ENCODE data around the gene SLC2A5. TPM values are rescaled to one million over a fixed set of nuclear protein-coding genes. Genes with fewer than 3 reads are reported as not detected.
A peak's percentile ranks its signal among the peaks of the same experiment; 100 is the strongest.
"Not testable (repeated sequence)": the region's sequence is repeated elsewhere in the genome, so short reads cannot be mapped to it uniquely, and the experiment has no call there.

Gene SLC2A5
- total and polyA plus RNA-seq, 10 donors, result 2.9 to 23.6 (median 6.9) TPM

DNA sequence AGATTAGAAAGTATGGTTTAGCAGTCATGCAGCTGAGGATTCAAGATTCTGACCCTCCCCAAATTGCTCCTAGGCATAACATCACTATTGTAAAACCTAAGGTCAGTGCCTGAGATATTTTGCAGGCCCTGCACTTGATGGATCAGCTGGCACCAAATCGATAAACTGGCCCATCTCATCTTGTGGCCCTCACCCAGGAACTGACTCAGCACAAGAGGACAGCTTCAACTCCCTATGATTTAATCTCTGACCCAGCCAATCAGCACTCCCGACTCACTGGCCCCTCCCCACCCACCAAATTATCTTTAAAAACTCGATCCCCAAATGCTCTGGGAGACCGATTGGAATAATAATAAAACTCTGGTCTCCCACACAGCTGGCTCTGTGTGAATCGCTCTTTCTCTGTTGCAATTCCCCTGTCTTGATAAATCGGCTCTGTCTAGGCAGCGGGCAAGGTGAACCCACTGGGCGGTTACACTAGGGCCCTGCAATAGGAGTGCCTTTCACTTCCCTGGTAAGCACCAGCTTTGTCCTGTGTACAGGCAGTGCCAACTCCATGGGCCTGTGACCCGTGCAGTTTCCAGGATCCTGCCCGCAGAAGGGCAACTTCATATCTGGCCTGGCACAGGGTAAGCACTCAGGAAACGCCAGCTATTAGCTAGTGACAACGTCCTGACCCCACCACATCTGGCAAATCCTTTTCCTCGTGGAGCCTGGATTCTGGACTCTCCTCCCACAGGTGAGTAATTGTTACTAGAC lies 28.7 kb upstream of the SLC2A5 start:
- H3K4me1 ChIP-seq, result peaks cover 0 to 14% (median 6%) of the 10 kb centered on the region in 6 donors
- no peak overlapping the region for H3K4me3 ChIP-seq
- H3K9me3 ChIP-seq, result peaks cover 0 to 11% (median 0%) of the 10 kb centered on the region in 8 donors
- peaks cover 0 to 13% (median 5%) of the 10 kb centered on the region in 6 donors for H3K36me3 ChIP-seq
- TF ChIP-seq, protein P1, sequence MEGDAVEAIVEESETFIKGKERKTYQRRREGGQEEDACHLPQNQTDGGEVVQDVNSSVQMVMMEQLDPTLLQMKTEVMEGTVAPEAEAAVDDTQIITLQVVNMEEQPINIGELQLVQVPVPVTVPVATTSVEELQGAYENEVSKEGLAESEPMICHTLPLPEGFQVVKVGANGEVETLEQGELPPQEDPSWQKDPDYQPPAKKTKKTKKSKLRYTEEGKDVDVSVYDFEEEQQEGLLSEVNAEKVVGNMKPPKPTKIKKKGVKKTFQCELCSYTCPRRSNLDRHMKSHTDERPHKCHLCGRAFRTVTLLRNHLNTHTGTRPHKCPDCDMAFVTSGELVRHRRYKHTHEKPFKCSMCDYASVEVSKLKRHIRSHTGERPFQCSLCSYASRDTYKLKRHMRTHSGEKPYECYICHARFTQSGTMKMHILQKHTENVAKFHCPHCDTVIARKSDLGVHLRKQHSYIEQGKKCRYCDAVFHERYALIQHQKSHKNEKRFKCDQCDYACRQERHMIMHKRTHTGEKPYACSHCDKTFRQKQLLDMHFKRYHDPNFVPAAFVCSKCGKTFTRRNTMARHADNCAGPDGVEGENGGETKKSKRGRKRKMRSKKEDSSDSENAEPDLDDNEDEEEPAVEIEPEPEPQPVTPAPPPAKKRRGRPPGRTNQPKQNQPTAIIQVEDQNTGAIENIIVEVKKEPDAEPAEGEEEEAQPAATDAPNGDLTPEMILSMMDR (IDR thresholded peaks at IDR 0.05 in 8 of 11, conservative IDR thresholded peaks at IDR 0.05 in 3 of 11), result no peak
- TF ChIP-seq POLR2AphosphoS5 (IDR thresholded peaks at IDR 0.05), result peak in 2 of 3 donors; percentile 36 to 49
- intact Hi-C loops (cut with DNase I; ENCODE audit: low total_unique reads), result no loop called here
- no peaks in the 10 kb centered on the region for H3K27me3 ChIP-seq (replicated peaks in 1 of 7)
- no peak overlapping the region for H3K27ac ChIP-seq
- DNase-seq, result no peak
- 65 to 85% (median 78%) methylated on average over 12 to 13 of the region's 13 CpGs for WGBS, 5 donors

DNA sequence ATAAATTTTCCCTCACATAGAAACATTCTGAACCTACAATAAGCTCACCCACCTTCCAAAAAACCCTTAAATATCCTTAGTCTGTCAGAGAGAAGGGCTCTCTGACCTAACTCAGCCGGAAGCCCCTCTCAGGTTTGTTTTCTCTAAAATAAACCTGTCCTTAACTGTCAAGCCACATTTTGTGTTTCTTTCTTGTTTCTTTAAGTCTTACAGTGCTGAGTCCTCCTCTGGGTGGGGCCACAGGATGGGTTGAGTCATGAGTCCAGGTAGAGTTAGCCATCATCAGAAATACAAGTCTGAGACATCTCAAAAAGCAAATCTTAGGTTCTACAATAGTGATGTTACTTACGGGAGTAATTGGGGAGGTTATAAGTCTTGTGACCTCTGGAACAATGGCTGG lies 26.4 kb upstream of the SLC2A5 start:
- Histone ChIP-seq H3K4me1 (peaks cover 0 to 18% (median 5%) of the 10 kb centered on the region in 6 donors), H3K27ac (no peak overlapping the region), H3K36me3 (no peaks in the 10 kb centered on the region), H3K9me3 (peaks cover 0 to 11% (median 0%) of the 10 kb centered on the region in 8 donors), H3K4me3 (no peak overlapping the region), H3K27me3 (replicated peaks in 1 of 7) (no peaks in the 10 kb centered on the region)
- TF ChIP-seq POLR2A (IDR thresholded peaks at IDR 0.05) (no peak), POLR2AphosphoS5 (IDR thresholded peaks at IDR 0.05) (no peak)
- TF ChIP-seq, protein P1 (IDR thresholded peaks at IDR 0.05 in 8 of 11, conservative IDR thresholded peaks at IDR 0.05 in 3 of 11), result no peak
- DNase-seq, result no peak
- 92 to 99% (median 97%) methylated on average over 2 of the region's 2 CpGs for WGBS, 5 donors
- intact Hi-C loops (cut with DNase I; ENCODE audit: low total_unique reads), result no loop called here

DNA sequence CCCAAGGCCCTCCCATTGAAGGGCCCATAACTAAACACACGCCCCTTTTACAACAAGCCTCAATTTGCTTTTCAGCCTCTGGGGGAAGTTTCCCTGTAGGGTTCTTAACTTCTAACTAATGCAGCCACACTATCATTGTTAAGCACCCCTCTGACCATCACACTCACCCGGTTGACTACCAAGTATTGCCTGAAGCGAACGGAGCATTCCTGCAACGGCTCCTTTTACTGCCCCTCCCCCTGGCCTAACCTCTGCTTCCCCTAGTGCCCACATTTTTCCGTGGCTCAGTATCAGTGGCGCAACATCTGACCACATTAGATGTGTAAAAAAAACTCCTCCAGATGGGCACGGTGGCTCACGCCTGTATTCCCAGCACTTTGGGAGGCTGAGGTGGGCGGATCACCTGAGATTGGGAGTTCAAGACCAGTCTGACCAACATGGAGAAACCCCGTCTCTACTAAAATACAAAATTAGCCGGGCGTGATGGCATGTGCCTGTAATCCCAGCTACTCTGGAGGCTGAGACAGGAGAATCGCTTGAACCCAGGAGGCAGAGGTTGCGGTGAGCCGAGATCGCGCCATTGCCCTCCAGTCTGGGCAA lies 24.7 kb upstream of the SLC2A5 start:
- DNase-seq, result peak; percentile 58
- peaks cover 0 to 20% (median 6%) of the 10 kb centered on the region in 6 donors for H3K4me1 ChIP-seq
- H3K4me3 ChIP-seq; intact Hi-C loops (cut with DNase I; ENCODE audit: low total_unique reads); H3K36me3 ChIP-seq; H3K27me3 ChIP-seq (replicated peaks in 1 of 7): not testable (repeated sequence)
- peak overlapping the region in 1 of 8 donors; percentile 37 for H3K27ac ChIP-seq
- WGBS, 5 donors, result 56 to 72% (median 70%) methylated on average over 18 of the region's 18 CpGs
- peaks cover 0 to 11% (median 0%) of the 10 kb centered on the region in 8 donors for H3K9me3 ChIP-seq

DNA sequence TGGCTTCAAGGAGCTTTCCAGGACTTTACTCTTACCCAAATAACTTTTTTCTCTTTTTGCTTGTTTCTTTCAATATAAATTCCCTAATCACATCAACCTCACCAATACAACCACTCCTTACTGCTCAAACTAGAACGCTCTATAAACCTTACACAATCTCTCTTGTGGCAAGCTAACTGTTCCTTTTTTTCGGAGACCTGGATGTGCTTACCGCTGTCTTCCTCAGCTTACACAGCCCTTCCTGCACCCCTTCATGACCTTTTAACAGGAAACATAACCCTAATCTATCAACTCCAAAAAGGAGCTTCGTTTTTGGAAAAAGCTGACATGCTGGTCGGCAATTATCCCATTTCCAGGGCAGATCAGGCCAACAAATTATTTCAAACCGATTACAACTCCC lies 24.1 kb upstream of the SLC2A5 start:
- TF ChIP-seq POLR2AphosphoS5 (IDR thresholded peaks at IDR 0.05), result no peak
- no peak overlapping the region for H3K4me3 ChIP-seq
- H3K36me3 ChIP-seq, result no peaks in the 10 kb centered on the region
- intact Hi-C loops (cut with DNase I; ENCODE audit: low total_unique reads), result no loop called here
- peaks cover 0 to 22% (median 6%) of the 10 kb centered on the region in 6 donors for H3K4me1 ChIP-seq
- DNase-seq, result no peak
- H3K27me3 ChIP-seq (replicated peaks in 1 of 7), result no peaks in the 10 kb centered on the region
- H3K9me3 ChIP-seq, result peaks cover 0 to 11% (median 0%) of the 10 kb centered on the region in 8 donors
- WGBS, 5 donors, result 23 to 61% (median 43%) methylated on average over 6 of the region's 6 CpGs
- peak overlapping the region in 1 of 8 donors; percentile 37 for H3K27ac ChIP-seq

DNA sequence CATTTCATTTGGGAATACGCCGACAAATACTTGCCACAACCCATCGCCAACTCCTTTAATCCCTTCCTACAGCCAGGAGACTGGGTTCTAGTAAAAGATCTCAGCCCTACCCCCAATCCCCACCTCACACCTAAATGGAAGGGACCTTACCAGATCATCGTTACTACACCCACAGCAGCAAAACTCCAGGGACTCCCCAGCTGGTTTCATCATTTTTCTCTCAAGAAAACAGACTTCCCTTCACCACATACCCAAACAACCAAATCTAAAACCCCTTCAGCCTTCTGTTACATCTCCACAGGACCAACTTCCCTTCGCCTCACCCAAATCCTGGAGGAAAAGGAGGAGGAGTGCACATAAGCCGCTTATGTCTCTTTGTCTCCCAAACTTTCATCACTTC lies 23.7 kb upstream of the SLC2A5 start:
- intact Hi-C loops (cut with DNase I; ENCODE audit: low total_unique reads), result no loop called here
- H3K27me3 ChIP-seq (replicated peaks in 1 of 7), result no peaks in the 10 kb centered on the region
- H3K9me3 ChIP-seq, result peaks cover 0 to 11% (median 0%) of the 10 kb centered on the region in 8 donors
- WGBS, 5 donors, result 61 to 76% (median 66%) methylated on average over 6 of the region's 6 CpGs
- H3K27ac ChIP-seq, result peak overlapping the region in 1 of 8 donors; percentile 37
- H3K36me3 ChIP-seq, result no peaks in the 10 kb centered on the region
- H3K4me3 ChIP-seq, result no peak overlapping the region
- DNase-seq, result no peak
- peaks cover 0 to 22% (median 6%) of the 10 kb centered on the region in 6 donors for H3K4me1 ChIP-seq
- TF ChIP-seq POLR2AphosphoS5 (IDR thresholded peaks at IDR 0.05), result no peak
- TF ChIP-seq, protein P1 (IDR thresholded peaks at IDR 0.05 in 8 of 11, conservative IDR thresholded peaks at IDR 0.05 in 3 of 11), result no peak
- no peak for TF ChIP-seq POLR2A (IDR thresholded peaks at IDR 0.05)

All from spleen (tissue), 11 donors.